Brain microvascular endothelial cell (primary cell): ENCODE data around the gene ARL14EPL.

ENCODE experiments used
- DNase-seq: peaks from one replicate; pipeline ENCODE4 v3.0.0-alpha.2; 2020
- H3K27ac ChIP-seq: fragments of 250-450 bp; sonication (Bioruptor Pico); 2 replicates; pipeline ENCODE4 v1.5.1; 2020; ENCODE audit warnings: mild to moderate bottlenecking, moderate library complexity
- H3K27me3 ChIP-seq: fragments of 250-450 bp; sonication (Bioruptor Pico); replicated peaks from 2 replicates; pipeline ENCODE4 v1.5.1; 2020; ENCODE audit warnings: mild to moderate bottlenecking
- H3K36me3 ChIP-seq: fragments of 250-450 bp; sonication (Bioruptor Pico); replicated peaks from 2 replicates; pipeline ENCODE4 v1.5.1; 2020; ENCODE audit warnings: mild to moderate bottlenecking
- H3K4me3 ChIP-seq: 2 replicates; pipeline ENCODE4 v1.5.1; 2011; ENCODE audit warnings: low read depth, mild to moderate bottlenecking, control low read depth, low read length, moderate library complexity
- CTCF ChIP-seq: IDR thresholded peaks from 2 replicates; pipeline ENCODE4 v1.5.1; 2011; ENCODE audit warnings: low read depth, mild to moderate bottlenecking, moderate library complexity, low read length, control low read depth, inconsistent platforms; ENCODE audit errors: missing control alignments
- in situ Hi-C: cut with HindIII; loops from 2 replicates; pipeline ENCODE4 v1.10.0; 2017; ENCODE audit warnings: low sequenced_read_pairs, low pct_ligation_motif_present

The ARL14EPL gene

GRCh38 chr5:116032094-116032517, at the start of gene ARL14EPL:
Gene ARL14EPL (plus strand): TSS chr5:116032472. CDS start chr5:116051466, 18,994 bp downstream.
- Histone ChIP-seq H3K27ac (peak within 1 kb of the TSS; percentile 45), H3K36me3 (no peaks in the 10 kb centered on the region), H3K4me3 (no peak within 1 kb of the TSS), H3K27me3 (no peaks in the 10 kb centered on the region)
- peak; percentile 94 for DNase-seq
- in situ Hi-C loops, result no loop called here
- TF ChIP-seq CTCF, result peak; percentile 57

GRCh38 chr5:115983519-115983918, 48.8 kb upstream of the ARL14EPL start:
- H3K4me3 ChIP-seq, result no peak overlapping the region
- H3K27me3 ChIP-seq, result no peaks in the 10 kb centered on the region
- no peak for DNase-seq
- in situ Hi-C loops, result no loop called here
- no peaks in the 10 kb centered on the region for H3K36me3 ChIP-seq
- no peak overlapping the region for H3K27ac ChIP-seq
- TF ChIP-seq CTCF, result no peak

- no peak for TF ChIP-seq CTCF
- Histone ChIP-seq H3K36me3 (no peaks in the 10 kb centered on the region), H3K27ac (no peak overlapping the region), H3K27me3 (no peaks in the 10 kb centered on the region), H3K4me3 (no peak overlapping the region)
- in situ Hi-C loops, result no loop called here
- no peak for DNase-seq
These were observed 46.2 kb upstream of the ARL14EPL start for GRCh38 chr5:115985802-115986757.

- in situ Hi-C loops, result no loop called here
- H3K36me3 ChIP-seq, result no peaks in the 10 kb centered on the region
These were observed 44.3 kb upstream of the ARL14EPL start for GRCh38 chr5:115988002-115988401.

GRCh38 chr5:115992848-115993350, 39.4 kb upstream of the ARL14EPL start:
- no peak for TF ChIP-seq CTCF
- Histone ChIP-seq H3K27ac (no peak overlapping the region), H3K27me3 (no peaks in the 10 kb centered on the region), H3K4me3 (no peak overlapping the region), H3K36me3 (no peaks in the 10 kb centered on the region)
- no peak for DNase-seq
- in situ Hi-C loops, result no loop called here

More at GRCh38 chr5:115988002-115988401, 44.3 kb upstream of the ARL14EPL start:
- no peak overlapping the region for H3K27ac ChIP-seq
- DNase-seq, result no peak
- H3K4me3 ChIP-seq, result no peak overlapping the region
- TF ChIP-seq CTCF, result no peak
- H3K27me3 ChIP-seq, result no peaks in the 10 kb centered on the region
